Neural cell (in vitro differentiated cells): ENCODE measurements around the gene RIMS1.

Experiments
- EP300 ChIP-seq: fragments of 450-650 bp; conservative IDR thresholded peaks from 2 replicates; pipeline ENCODE4 v1.6.1; 2014; ENCODE audit warnings: antibody characterized with exemption, mild to moderate bottlenecking, moderate library complexity; ENCODE audit not compliant: poor library complexity, severe bottlenecking
- SMC3 ChIP-seq: fragments of 450-650 bp; conservative IDR thresholded peaks from 2 replicates; pipeline ENCODE4 v1.6.1; 2014; ENCODE audit warnings: antibody characterized with exemption, mild to moderate bottlenecking, moderate library complexity; ENCODE audit not compliant: poor library complexity
- TF ChIP-seq, protein P1 (sequence below): fragments of 450-650 bp; IDR thresholded peaks from 2 replicates; pipeline ENCODE4 v1.5.1; 2014; ENCODE audit warnings: antibody characterized with exemption, mild to moderate bottlenecking, moderate library complexity; ENCODE audit not compliant: poor library complexity, severe bottlenecking

DNA sequence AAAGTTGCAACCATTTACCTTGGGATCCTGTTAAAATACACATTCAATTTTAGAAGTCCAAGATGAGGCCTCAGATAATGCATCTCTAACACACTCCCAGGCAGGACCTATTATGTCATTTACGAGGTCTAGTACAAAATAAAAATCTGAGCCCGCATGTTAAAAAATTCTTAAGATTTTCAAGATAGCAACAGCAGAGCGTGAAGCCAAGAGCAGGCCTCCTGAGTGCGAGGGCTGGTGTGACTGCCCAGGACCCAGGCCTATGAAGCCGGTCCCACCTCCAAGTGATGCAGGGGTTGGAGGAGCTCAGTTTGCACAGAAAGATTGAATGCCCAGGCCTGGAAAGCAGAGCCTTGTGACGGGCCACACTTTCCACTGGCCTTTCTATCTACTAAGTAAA lies 524.4 kb downstream of the RIMS1 start:
- no peak for TF ChIP-seq SMC3
- TF ChIP-seq EP300, result no peak
- TF ChIP-seq, protein P1, sequence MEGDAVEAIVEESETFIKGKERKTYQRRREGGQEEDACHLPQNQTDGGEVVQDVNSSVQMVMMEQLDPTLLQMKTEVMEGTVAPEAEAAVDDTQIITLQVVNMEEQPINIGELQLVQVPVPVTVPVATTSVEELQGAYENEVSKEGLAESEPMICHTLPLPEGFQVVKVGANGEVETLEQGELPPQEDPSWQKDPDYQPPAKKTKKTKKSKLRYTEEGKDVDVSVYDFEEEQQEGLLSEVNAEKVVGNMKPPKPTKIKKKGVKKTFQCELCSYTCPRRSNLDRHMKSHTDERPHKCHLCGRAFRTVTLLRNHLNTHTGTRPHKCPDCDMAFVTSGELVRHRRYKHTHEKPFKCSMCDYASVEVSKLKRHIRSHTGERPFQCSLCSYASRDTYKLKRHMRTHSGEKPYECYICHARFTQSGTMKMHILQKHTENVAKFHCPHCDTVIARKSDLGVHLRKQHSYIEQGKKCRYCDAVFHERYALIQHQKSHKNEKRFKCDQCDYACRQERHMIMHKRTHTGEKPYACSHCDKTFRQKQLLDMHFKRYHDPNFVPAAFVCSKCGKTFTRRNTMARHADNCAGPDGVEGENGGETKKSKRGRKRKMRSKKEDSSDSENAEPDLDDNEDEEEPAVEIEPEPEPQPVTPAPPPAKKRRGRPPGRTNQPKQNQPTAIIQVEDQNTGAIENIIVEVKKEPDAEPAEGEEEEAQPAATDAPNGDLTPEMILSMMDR, result no peak
